Neural cell (in vitro differentiated cells): ENCODE data around the gene OLIG1. TPM values are rescaled to one million over a fixed set of nuclear protein-coding genes. Genes with fewer than 3 reads are reported as not detected.

Experiments
- H2AFZ ChIP-seq: fragments of 200-600, 300-800 bp; sonication (generic), shearing (Covaris generic); 2 replicates; pipeline ENCODE4 v1.6.0; 2014; ENCODE audit warnings: low read depth, mild to moderate bottlenecking, antibody characterized with exemption, low read length, moderate library complexity
- H3F3A ChIP-seq: fragments of 200-600 bp; shearing (Covaris generic); 2 replicates; pipeline ENCODE4 v1.6.1; 2016; ENCODE audit warnings: mild to moderate bottlenecking, moderate library complexity, mixed read lengths, antibody characterized with exemption, low read length; ENCODE audit not compliant: insufficient read depth, poor library complexity, severe bottlenecking
- H3K27ac ChIP-seq: fragments of 200-600, 300-800 bp; sonication (generic), shearing (Covaris generic); 2 replicates; pipeline ENCODE4 v1.5.1; 2014; ENCODE audit warnings: mild to moderate bottlenecking, low read length, moderate library complexity
- H3K27me3 ChIP-seq: fragments of 300-800, 200-600 bp; sonication (generic), shearing (Covaris generic); 2 replicates; pipeline ENCODE4 v1.6.0; 2014; ENCODE audit warnings: mild to moderate bottlenecking, low read depth, low read length, moderate library complexity; ENCODE audit not compliant: insufficient read depth
- H3K36me3 ChIP-seq: fragments of 300-800, 200-600 bp; sonication (generic), shearing (Covaris generic); 2 replicates; pipeline ENCODE4 v1.5.1; 2014; ENCODE audit warnings: mild to moderate bottlenecking, antibody characterized with exemption, low read length, moderate library complexity; ENCODE audit not compliant: insufficient read depth
- H3K4me2 ChIP-seq: fragments of 300-800, 200-600 bp; sonication (generic), shearing (Covaris generic); 2 replicates; pipeline ENCODE4 v1.6.0; 2014; ENCODE audit warnings: mild to moderate bottlenecking, low read length
- H3K4me3 ChIP-seq: fragments of 300-800, 200-600 bp; sonication (generic), shearing (Covaris generic); 2 replicates; pipeline ENCODE4 v1.5.1; 2014; ENCODE audit warnings: mild to moderate bottlenecking, low read length, moderate library complexity
- H3K79me2 ChIP-seq: fragments of 200-600 bp; shearing (Covaris generic); replicated peaks from 2 replicates; pipeline ENCODE4 v1.6.0; 2014; ENCODE audit warnings: mild to moderate bottlenecking, low read length, moderate library complexity; ENCODE audit not compliant: insufficient read depth
- H3K9ac ChIP-seq: fragments of 300-800, 200-600 bp; sonication (generic), shearing (Covaris generic); 2 replicates; pipeline ENCODE4 v1.6.1; 2016; ENCODE audit warnings: mild to moderate bottlenecking, low read length, mixed read lengths
- H3K9me2 ChIP-seq: fragments of 200-600 bp; shearing (Covaris generic); 2 replicates; pipeline ENCODE4 v1.6.1; 2016; ENCODE audit warnings: mild to moderate bottlenecking, low read length, mixed read lengths; ENCODE audit not compliant: insufficient read depth
- H3K9me3 ChIP-seq: fragments of 200-600, 300-800 bp; sonication (generic), shearing (Covaris generic); 2 replicates; pipeline ENCODE4 v1.6.1; 2016; ENCODE audit warnings: mild to moderate bottlenecking, mixed run types, low read length, moderate library complexity, mixed read lengths
- H4K20me1 ChIP-seq: fragments of 200-600 bp; shearing (Covaris generic); 2 replicates; pipeline ENCODE4 v1.6.1; 2016; ENCODE audit warnings: mild to moderate bottlenecking, mixed run types; ENCODE audit not compliant: insufficient read depth
- CTCF ChIP-seq: fragments of 450-650 bp; IDR thresholded peaks from 2 replicates; pipeline ENCODE4 v1.5.1; 2014; ENCODE audit warnings: antibody characterized with exemption, mild to moderate bottlenecking, moderate library complexity; ENCODE audit not compliant: poor library complexity, severe bottlenecking
- EP300 ChIP-seq: fragments of 450-650 bp; conservative IDR thresholded peaks from 2 replicates; pipeline ENCODE4 v1.6.1; 2014; ENCODE audit warnings: antibody characterized with exemption, mild to moderate bottlenecking, moderate library complexity; ENCODE audit not compliant: poor library complexity, severe bottlenecking
- EZH2 ChIP-seq: fragments of 200-600, 300-800 bp; shearing (Covaris generic), sonication (generic); IDR thresholded peaks from 2 replicates; pipeline ENCODE4 v1.6.1; 2014; ENCODE audit warnings: antibody characterized with exemption, low read length, borderline replicate concordance, mild to moderate bottlenecking; ENCODE audit not compliant: insufficient read depth, poor library complexity, severe bottlenecking
- MXI1 ChIP-seq: fragments of 450-650 bp; conservative IDR thresholded peaks from 2 replicates; pipeline ENCODE4 v1.6.1; 2014; ENCODE audit warnings: antibody characterized with exemption, mild to moderate bottlenecking; ENCODE audit not compliant: poor library complexity, severe bottlenecking
- POLR2AphosphoS5 ChIP-seq: IDR thresholded peaks from 2 replicates; pipeline ENCODE4 v1.6.1; 2012
- RAD21 ChIP-seq: fragments of 450-650 bp; conservative IDR thresholded peaks from 2 replicates; pipeline ENCODE4 v1.6.1; 2014; ENCODE audit warnings: antibody characterized with exemption, mild to moderate bottlenecking, moderate library complexity
- REST ChIP-seq: IDR thresholded peaks from 2 replicates; pipeline ENCODE4 v1.6.1; 2012; ENCODE audit warnings: borderline replicate concordance
- SMC3 ChIP-seq: fragments of 450-650 bp; conservative IDR thresholded peaks from 2 replicates; pipeline ENCODE4 v1.6.1; 2014; ENCODE audit warnings: antibody characterized with exemption, mild to moderate bottlenecking, moderate library complexity; ENCODE audit not compliant: poor library complexity
- TAF1 ChIP-seq: IDR thresholded peaks from 2 replicates; pipeline ENCODE4 v1.6.1; 2012; ENCODE audit warnings: low read depth
- polyA plus RNA-seq: library from polyadenylated mRNA; depleted of rRNA; stranded (reverse); fragments of >200 nt; gene quantifications from 2 replicates; pipeline ENCODE4 v1.2.3, GENCODE V29; 2014

OLIG1 gene
- polyA plus RNA-seq, 1 donor from 2014 or later = 1.4 TPM

GRCh38 chr21:33021150-33021549 is 48.8 kb upstream of the OLIG1 start:
- H3K4me3 ChIP-seq = no peak overlapping the region
- H3K4me2 ChIP-seq = no peak overlapping the region

GRCh38 chr21:33021667-33022066 is 48.3 kb upstream of the OLIG1 start:
- Histone ChIP-seq H3K9me2 (no peaks in the 10 kb centered on the region), H3K4me2 (no peak overlapping the region), H3K4me3 (no peak overlapping the region), H3K36me3 (no peaks in the 10 kb centered on the region), H3K27ac (no peak overlapping the region), H4K20me1 (no peaks in the 10 kb centered on the region), H3F3A (no peaks in the 10 kb centered on the region), H3K27me3 (peaks cover 99% of the 10 kb centered on the region), H3K79me2 (no peaks in the 10 kb centered on the region), H2AFZ (no peak overlapping the region), H3K9me3 (no peaks in the 10 kb centered on the region), H3K9ac (no peak overlapping the region)
- TF ChIP-seq TAF1 (no peak), SMC3 (no peak), CTCF (no peak), POLR2AphosphoS5 (no peak), EZH2 (no peak), EP300 (no peak), REST (no peak)

More at GRCh38 chr21:33021150-33021549, 48.8 kb upstream of the OLIG1 start:
- no peaks in the 10 kb centered on the region for H3K79me2 ChIP-seq
- no peak overlapping the region for H2AFZ ChIP-seq
- TF ChIP-seq REST (no peak), EZH2 (no peak), POLR2AphosphoS5 (no peak), SMC3 (no peak), TAF1 (no peak), MXI1 (no peak), RAD21 (no peak), CTCF (no peak), EP300 (no peak)
- no peaks in the 10 kb centered on the region for H3K9me2 ChIP-seq
- no peaks in the 10 kb centered on the region for H3F3A ChIP-seq
- H3K36me3 ChIP-seq = no peaks in the 10 kb centered on the region
- no peak overlapping the region for H3K27ac ChIP-seq
- no peaks in the 10 kb centered on the region for H4K20me1 ChIP-seq
- no peak overlapping the region for H3K9ac ChIP-seq
- peaks cover 98% of the 10 kb centered on the region for H3K27me3 ChIP-seq
- no peaks in the 10 kb centered on the region for H3K9me3 ChIP-seq
